ENCODE results near the gene PPFIA1.

Gene PPFIA1

GRCh38 chr11:70423523-70424505, 153.3 kb downstream of the PPFIA1 start:
- no peak for DNase-seq (ENCODE audit: insufficient read length, low spot score)
- FAIRE-seq, result no peak
- TF ChIP-seq CTCF (IDR thresholded peaks at IDR 0.05; ENCODE audit: insufficient read depth, missing control alignments), result no peak

GRCh38 chr11:70424765-70425344, 154.4 kb downstream of the PPFIA1 start:
- no peak for DNase-seq (ENCODE audit: insufficient read length, low spot score)
- no peak for TF ChIP-seq CTCF (IDR thresholded peaks at IDR 0.05; ENCODE audit: insufficient read depth, missing control alignments)
- FAIRE-seq, result no peak

- no peak for TF ChIP-seq CTCF (IDR thresholded peaks at IDR 0.05; ENCODE audit: insufficient read depth, missing control alignments)
- DNase-seq (ENCODE audit: insufficient read length, low spot score), result no peak
- FAIRE-seq, result no peak
These were observed 156.9 kb downstream of the PPFIA1 start for GRCh38 chr11:70427436-70427835.

GRCh38 chr11:70428701-70429427, 158.4 kb downstream of the PPFIA1 start:
- TF ChIP-seq CTCF (IDR thresholded peaks at IDR 0.05; ENCODE audit: insufficient read depth, missing control alignments), result no peak
- DNase-seq (ENCODE audit: insufficient read length, low spot score) (no peak), FAIRE-seq (no peak)

- FAIRE-seq (no peak), DNase-seq (ENCODE audit: insufficient read length, low spot score) (no peak)
- no peak for TF ChIP-seq CTCF (IDR thresholded peaks at IDR 0.05; ENCODE audit: insufficient read depth, missing control alignments)
These were observed 158.9 kb downstream of the PPFIA1 start for GRCh38 chr11:70429428-70429705.

GRCh38 chr11:70429724-70430521, 159.4 kb downstream of the PPFIA1 start:
- DNase-seq (ENCODE audit: insufficient read length, low spot score), result no peak
- no peak for TF ChIP-seq CTCF (IDR thresholded peaks at IDR 0.05; ENCODE audit: insufficient read depth, missing control alignments)
- FAIRE-seq, result no peak
